ENCODE measurements around the gene UTY. TPM values are rescaled to one million over a fixed set of nuclear protein-coding genes. Genes with fewer than 3 reads are reported as not detected.

The UTY gene
- total RNA-seq, 1 donor = 0.10 TPM

- H3K9me3 ChIP-seq (ENCODE audit: low read depth, low read length) = no peaks in the 10 kb centered on the region
- H3K27me3 ChIP-seq (ENCODE audit: insufficient read depth, low read length) = no peaks in the 10 kb centered on the region
- H3K4me3 ChIP-seq (ENCODE audit: low read length) = peak overlapping the region; percentile 42
- H3K4me1 ChIP-seq (ENCODE audit: insufficient read depth, low read length) = peaks cover 11% of the 10 kb centered on the region
These were observed 44.4 kb downstream of the UTY start for GRCh38 chrY:13435206-13435967.

- H3K4me1 ChIP-seq (ENCODE audit: insufficient read depth, low read length) = peaks cover 11% of the 10 kb centered on the region
- H3K9me3 ChIP-seq (ENCODE audit: low read depth, low read length) = peaks cover 7% of the 10 kb centered on the region
- H3K27me3 ChIP-seq (ENCODE audit: insufficient read depth, low read length) = no peaks in the 10 kb centered on the region
- no peak overlapping the region for H3K4me3 ChIP-seq (ENCODE audit: low read length)
These were observed 47.4 kb downstream of the UTY start for GRCh38 chrY:13432293-13433025.

- Histone ChIP-seq H3K27me3 (ENCODE audit: insufficient read depth, low read length) (no peaks in the 10 kb centered on the region), H3K4me3 (ENCODE audit: low read length) (no peak overlapping the region), H3K4me1 (ENCODE audit: insufficient read depth, low read length) (peaks cover 10% of the 10 kb centered on the region)
These were observed 50.3 kb downstream of the UTY start for GRCh38 chrY:13429551-13429950.

GRCh38 chrY:13423281-13423732, 56.5 kb downstream of the UTY start:
- H3K4me3 ChIP-seq (ENCODE audit: low read length) = no peak overlapping the region
- peaks cover 9% of the 10 kb centered on the region for H3K9me3 ChIP-seq (ENCODE audit: low read depth, low read length)
- no peaks in the 10 kb centered on the region for H3K27me3 ChIP-seq (ENCODE audit: insufficient read depth, low read length)
- peaks cover 34% of the 10 kb centered on the region for H3K4me1 ChIP-seq (ENCODE audit: insufficient read depth, low read length)

More at GRCh38 chrY:13429551-13429950, 50.3 kb downstream of the UTY start:
- peaks cover 15% of the 10 kb centered on the region for H3K9me3 ChIP-seq (ENCODE audit: low read depth, low read length)

GRCh38 chrY:13416869-13417661, 62.8 kb downstream of the UTY start:
- Histone ChIP-seq H3K9me3 (ENCODE audit: low read depth, low read length) (no peaks in the 10 kb centered on the region), H3K27me3 (ENCODE audit: insufficient read depth, low read length) (no peaks in the 10 kb centered on the region), H3K4me3 (ENCODE audit: low read length) (no peak overlapping the region), H3K4me1 (ENCODE audit: insufficient read depth, low read length) (peaks cover 13% of the 10 kb centered on the region)

GRCh38 chrY:13415556-13415955, 64.3 kb downstream of the UTY start:
- H3K4me3 ChIP-seq (ENCODE audit: low read length) = no peak overlapping the region
- H3K4me1 ChIP-seq (ENCODE audit: insufficient read depth, low read length) = peaks cover 13% of the 10 kb centered on the region
- no peaks in the 10 kb centered on the region for H3K9me3 ChIP-seq (ENCODE audit: low read depth, low read length)
- no peaks in the 10 kb centered on the region for H3K27me3 ChIP-seq (ENCODE audit: insufficient read depth, low read length)

GRCh38 chrY:13398876-13399275, 81.0 kb downstream of the UTY start:
- Histone ChIP-seq H3K4me3 (ENCODE audit: low read length) (no peak overlapping the region), H3K9me3 (ENCODE audit: low read depth, low read length) (no peaks in the 10 kb centered on the region), H3K27me3 (ENCODE audit: insufficient read depth, low read length) (no peaks in the 10 kb centered on the region), H3K4me1 (ENCODE audit: insufficient read depth, low read length) (no peaks in the 10 kb centered on the region)

- Histone ChIP-seq H3K9me3 (ENCODE audit: low read depth, low read length) (no peaks in the 10 kb centered on the region), H3K27me3 (ENCODE audit: insufficient read depth, low read length) (no peaks in the 10 kb centered on the region), H3K4me1 (ENCODE audit: insufficient read depth, low read length) (peaks cover 8% of the 10 kb centered on the region), H3K4me3 (ENCODE audit: low read length) (no peak overlapping the region)
These were observed 98.6 kb downstream of the UTY start for GRCh38 chrY:13381110-13381683.

GRCh38 chrY:13370868-13371800, 108.7 kb downstream of the UTY start:
- H3K9me3 ChIP-seq (ENCODE audit: low read depth, low read length) = no peaks in the 10 kb centered on the region
- no peak overlapping the region for H3K4me3 ChIP-seq (ENCODE audit: low read length)
- H3K27me3 ChIP-seq (ENCODE audit: insufficient read depth, low read length) = no peaks in the 10 kb centered on the region
- peaks cover 8% of the 10 kb centered on the region for H3K4me1 ChIP-seq (ENCODE audit: insufficient read depth, low read length)

GRCh38 chrY:13370245-13370644, 109.6 kb downstream of the UTY start:
- Histone ChIP-seq H3K27me3 (ENCODE audit: insufficient read depth, low read length) (no peaks in the 10 kb centered on the region), H3K4me3 (ENCODE audit: low read length) (no peak overlapping the region), H3K9me3 (ENCODE audit: low read depth, low read length) (no peaks in the 10 kb centered on the region), H3K4me1 (ENCODE audit: insufficient read depth, low read length) (peaks cover 8% of the 10 kb centered on the region)

- Histone ChIP-seq H3K27me3 (ENCODE audit: insufficient read depth, low read length) (no peaks in the 10 kb centered on the region), H3K4me3 (ENCODE audit: low read length) (no peak overlapping the region), H3K4me1 (ENCODE audit: insufficient read depth, low read length) (peaks cover 8% of the 10 kb centered on the region), H3K9me3 (ENCODE audit: low read depth, low read length) (no peaks in the 10 kb centered on the region)
These were observed 111.4 kb downstream of the UTY start for GRCh38 chrY:13368513-13368845.

GRCh38 chrY:13363641-13364040, 116.2 kb downstream of the UTY start:
- Histone ChIP-seq H3K27me3 (ENCODE audit: insufficient read depth, low read length) (no peaks in the 10 kb centered on the region), H3K4me1 (ENCODE audit: insufficient read depth, low read length) (peaks cover 16% of the 10 kb centered on the region), H3K9me3 (ENCODE audit: low read depth, low read length) (no peaks in the 10 kb centered on the region), H3K4me3 (ENCODE audit: low read length) (no peak overlapping the region)

- Histone ChIP-seq H3K4me1 (ENCODE audit: insufficient read depth, low read length) (peaks cover 16% of the 10 kb centered on the region), H3K9me3 (ENCODE audit: low read depth, low read length) (no peaks in the 10 kb centered on the region), H3K27me3 (ENCODE audit: insufficient read depth, low read length) (no peaks in the 10 kb centered on the region), H3K4me3 (ENCODE audit: low read length) (no peak overlapping the region)
These were observed 117.2 kb downstream of the UTY start for GRCh38 chrY:13362662-13363061.

Measured in mononuclear cell (primary cell).